PC-3 (cell line): ENCODE data around the gene GRIK1. TPM values are rescaled to one million over a fixed set of nuclear protein-coding genes. Genes with fewer than 3 reads are reported as not detected.

Experiments
- ATAC-seq: fragments of 200-7000 bp; cut with Tn5 transposase; 2 replicates; pipeline ENCODE4 v1.9.1; 2020; ENCODE audit warnings: mild to moderate bottlenecking, moderate library complexity
- BruUV-seq: library from RNA; stranded (reverse); fragments of 400-500 nt; replicated peaks from 2 replicates; lab custom pipeline; 2021; lab: Mats Ljungman, UMichigan
- CTCF ChIA-PET: fragments of 300-600 bp; sonication (Branson Sonifier 250); formaldehyde crosslinking; loops from one replicate; lab custom pipeline; 2022; ENCODE audit warnings: antibody characterized with exemption; lab: Charles Lee
- POLR2A ChIA-PET: fragments of 300-600 bp; sonication (Branson Sonifier 250); formaldehyde crosslinking; loops from one replicate; lab custom pipeline; 2022; ENCODE audit warnings: antibody characterized with exemption; ENCODE audit not compliant: unreplicated experiment; lab: Charles Lee
- DNase-seq: peaks from one replicate; pipeline ENCODE4 v3.0.0-alpha.2; 2015
- H2AFZ ChIP-seq: fragments of 300-600 bp; sonication (generic); 2 replicates; pipeline ENCODE4 v1.6.0; 2016; ENCODE audit warnings: antibody characterized with exemption, low read length
- H3F3A ChIP-seq: fragments of 300-600 bp; sonication (generic); one replicate; pipeline ENCODE4 v1.6.0; 2017; ENCODE audit warnings: antibody characterized with exemption, low read length, control low read depth, mild to moderate bottlenecking; ENCODE audit not compliant: unreplicated experiment
- H3K27ac ChIP-seq: fragments of 300-600 bp; sonication (generic); 2 replicates; pipeline ENCODE4 v1.5.1; 2016; ENCODE audit warnings: mild to moderate bottlenecking, low read length
- H3K27me3 ChIP-seq: fragments of 300-600 bp; sonication (generic); 2 replicates; pipeline ENCODE4 v1.6.1; 2016; ENCODE audit warnings: low read length, mixed read lengths
- H3K36me3 ChIP-seq: fragments of 300-600 bp; sonication (generic); 2 replicates; pipeline ENCODE4 v1.6.1; 2016; ENCODE audit warnings: low read depth, mixed run types, low read length, mixed read lengths
- H3K4me1 ChIP-seq: fragments of 300-600 bp; sonication (generic); 2 replicates; pipeline ENCODE4 v1.5.1; 2016; ENCODE audit warnings: low read length; ENCODE audit not compliant: insufficient read depth
- H3K4me2 ChIP-seq: fragments of 300-600 bp; sonication (generic); 2 replicates; pipeline ENCODE4 v1.6.0; 2016; ENCODE audit warnings: low read length
- H3K4me3 ChIP-seq: fragments of 300-600 bp; sonication (generic); 2 replicates; pipeline ENCODE4 v1.5.1; 2016; ENCODE audit warnings: mild to moderate bottlenecking, low read length, mixed read lengths
- H3K79me2 ChIP-seq: fragments of 300-600 bp; sonication (generic); 2 replicates; pipeline ENCODE4 v1.6.1; 2017; ENCODE audit warnings: low read length, mixed read lengths
- H3K9ac ChIP-seq: fragments of 300-600 bp; sonication (generic); 2 replicates; pipeline ENCODE4 v1.6.0; 2016; ENCODE audit warnings: mild to moderate bottlenecking, low read length
- H3K9me2 ChIP-seq: fragments of 300-600 bp; sonication (generic); replicated peaks from 2 replicates; pipeline ENCODE4 v1.6.1; 2016; ENCODE audit warnings: mixed run types, low read length, mixed read lengths
- H3K9me3 ChIP-seq: fragments of 300-600 bp; sonication (generic); 2 replicates; pipeline ENCODE4 v1.6.1; 2016; ENCODE audit warnings: low read length, mixed read lengths
- H4K20me1 ChIP-seq: fragments of 300-600 bp; sonication (generic); 2 replicates; pipeline ENCODE4 v1.6.1; 2016; ENCODE audit warnings: low read length, mixed read lengths
- EZH2 ChIP-seq: fragments of 300-600 bp; sonication (generic); IDR thresholded peaks from one replicate; pipeline ENCODE4 v1.6.1; 2017; ENCODE audit warnings: antibody characterized with exemption, mild to moderate bottlenecking, low read length; ENCODE audit not compliant: unreplicated experiment
- EZH2phosphoT487 ChIP-seq: fragments of 300-600 bp; sonication (generic); IDR thresholded peaks from 2 replicates; pipeline ENCODE4 v1.6.1; 2018; ENCODE audit warnings: mild to moderate bottlenecking, antibody characterized with exemption, low read length, borderline replicate concordance
- intact Hi-C: fragments of 100-400 bp; cut with micrococcal nuclease; formaldehyde crosslinking; loops from 2 replicates; pipeline ENCODE4 v1.9.0; 2023
- total RNA-seq: library from RNA; depleted of rRNA; stranded (reverse); fragments of >200 nt; gene quantifications from 2 replicates; pipeline ENCODE4 v1.2.3, GENCODE V29; 2014
- TF ChIP-seq, protein P1 (sequence below): fragments of 300-600 bp; sonication (generic); conservative IDR thresholded peaks from 2 replicates; pipeline ENCODE4 v1.5.1; 2017; ENCODE audit warnings: antibody characterized with exemption, low read depth, mild to moderate bottlenecking, low read length

GRIK1 gene
- total RNA-seq, 1 experiment from 2014 or later = not detected

DNA sequence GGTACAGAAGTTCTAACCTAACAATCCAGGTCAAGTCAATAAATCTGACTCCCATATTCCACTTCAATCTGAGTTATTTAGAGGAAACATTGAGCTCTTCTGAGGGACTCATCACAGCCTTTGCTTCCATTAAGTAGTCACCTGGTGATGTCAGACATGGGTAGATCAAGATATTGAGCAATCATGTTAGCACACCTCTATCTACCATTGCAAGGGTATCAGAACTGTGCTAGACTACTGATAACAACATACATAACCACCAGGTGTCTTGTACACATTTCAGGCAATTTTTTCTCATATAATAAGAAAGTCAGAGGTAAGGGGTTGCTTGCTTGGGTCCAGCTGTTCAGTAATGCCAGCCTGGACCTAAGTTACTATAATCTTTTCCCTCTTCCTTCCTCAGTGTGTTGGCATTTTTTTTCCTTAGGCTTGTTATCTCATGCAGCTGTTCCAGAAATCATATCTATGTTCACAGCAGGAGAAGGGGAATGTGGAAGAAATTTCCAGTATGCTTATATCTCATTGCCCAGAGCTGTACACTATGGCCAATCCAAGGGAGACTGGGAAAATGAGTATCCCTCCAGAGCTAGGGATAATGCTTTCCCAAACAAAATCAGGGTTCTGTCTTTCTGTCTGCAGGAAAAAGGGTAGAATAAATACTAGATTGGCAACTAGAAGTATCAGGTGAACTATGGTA, 52.3 kb downstream of the GRIK1 start:
- H3K9me3 ChIP-seq = no peaks in the 10 kb centered on the region
- no peaks in the 10 kb centered on the region for H3K4me1 ChIP-seq
- no peak for DNase-seq
- no peaks in the 10 kb centered on the region for H3F3A ChIP-seq
- no peak overlapping the region for H3K27ac ChIP-seq
- H4K20me1 ChIP-seq = no peaks in the 10 kb centered on the region
- no peak overlapping the region for H3K4me2 ChIP-seq
- H3K9ac ChIP-seq = no peak overlapping the region
- H3K9me2 ChIP-seq = no peaks in the 10 kb centered on the region
- no TSS peak for BruUV-seq
- ChIA-PET POLR2A (no interaction called here), CTCF (no interaction called here)
- H2AFZ ChIP-seq = no peak overlapping the region
- no peak for ATAC-seq
- H3K79me2 ChIP-seq = no peaks in the 10 kb centered on the region
- H3K36me3 ChIP-seq = no peaks in the 10 kb centered on the region
- intact Hi-C loops = no loop called here
- TF ChIP-seq, protein P1, sequence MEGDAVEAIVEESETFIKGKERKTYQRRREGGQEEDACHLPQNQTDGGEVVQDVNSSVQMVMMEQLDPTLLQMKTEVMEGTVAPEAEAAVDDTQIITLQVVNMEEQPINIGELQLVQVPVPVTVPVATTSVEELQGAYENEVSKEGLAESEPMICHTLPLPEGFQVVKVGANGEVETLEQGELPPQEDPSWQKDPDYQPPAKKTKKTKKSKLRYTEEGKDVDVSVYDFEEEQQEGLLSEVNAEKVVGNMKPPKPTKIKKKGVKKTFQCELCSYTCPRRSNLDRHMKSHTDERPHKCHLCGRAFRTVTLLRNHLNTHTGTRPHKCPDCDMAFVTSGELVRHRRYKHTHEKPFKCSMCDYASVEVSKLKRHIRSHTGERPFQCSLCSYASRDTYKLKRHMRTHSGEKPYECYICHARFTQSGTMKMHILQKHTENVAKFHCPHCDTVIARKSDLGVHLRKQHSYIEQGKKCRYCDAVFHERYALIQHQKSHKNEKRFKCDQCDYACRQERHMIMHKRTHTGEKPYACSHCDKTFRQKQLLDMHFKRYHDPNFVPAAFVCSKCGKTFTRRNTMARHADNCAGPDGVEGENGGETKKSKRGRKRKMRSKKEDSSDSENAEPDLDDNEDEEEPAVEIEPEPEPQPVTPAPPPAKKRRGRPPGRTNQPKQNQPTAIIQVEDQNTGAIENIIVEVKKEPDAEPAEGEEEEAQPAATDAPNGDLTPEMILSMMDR = no peak
- TF ChIP-seq EZH2 (no peak), EZH2phosphoT487 (no peak)
- H3K4me3 ChIP-seq = no peak overlapping the region
- peaks cover 10% of the 10 kb centered on the region; the same call in 1 of the 2 replicates for H3K27me3 ChIP-seq

DNA sequence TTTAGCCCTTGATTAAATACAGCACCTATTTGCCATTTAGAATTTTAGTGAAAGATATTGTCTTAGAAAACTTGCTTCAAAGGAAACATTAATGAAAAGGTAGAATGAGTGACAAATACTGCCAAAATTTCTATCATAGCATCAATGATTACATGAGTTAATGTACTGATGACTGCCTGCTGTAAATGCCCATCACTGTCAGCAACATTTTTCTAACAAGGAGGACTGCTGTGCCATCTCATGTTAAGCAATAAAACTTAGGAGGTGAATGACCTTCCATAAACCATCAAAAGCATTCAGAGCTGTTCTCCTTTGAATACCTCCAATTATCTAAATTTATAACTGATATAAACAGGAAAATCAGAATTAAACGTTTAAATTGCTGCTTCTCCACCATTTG, 54.3 kb downstream of the GRIK1 start:
- CTCF ChIA-PET = no interaction called here

DNA sequence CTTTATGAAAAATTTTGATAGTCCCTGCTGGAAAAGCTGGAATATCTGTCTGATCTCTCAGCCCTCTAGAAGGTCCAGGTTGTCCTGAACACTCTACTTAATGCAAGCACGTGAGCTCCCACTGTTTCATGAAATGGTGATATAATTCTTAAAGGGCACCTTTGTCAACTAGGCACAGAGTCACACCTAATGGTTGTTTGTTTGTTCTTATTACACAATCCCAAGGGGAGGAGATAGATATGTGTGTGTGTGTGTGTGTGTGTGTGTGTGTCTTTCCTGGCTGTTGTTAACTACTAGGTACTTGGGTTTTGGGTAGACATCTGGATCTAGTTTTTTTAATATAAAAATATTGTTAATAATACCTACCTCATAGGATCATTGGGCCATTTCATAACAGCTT, 63.9 kb downstream of the GRIK1 start:
- Histone ChIP-seq H3K27me3 (peaks cover 27% of the 10 kb centered on the region; the same call in 1 of the 2 replicates), H3K4me2 (no peak overlapping the region), H3K9me3 (no peaks in the 10 kb centered on the region), H3K4me3 (no peak overlapping the region), H4K20me1 (no peaks in the 10 kb centered on the region), H3K9me2 (no peaks in the 10 kb centered on the region), H3K4me1 (no peaks in the 10 kb centered on the region), H3F3A (no peaks in the 10 kb centered on the region), H3K27ac (no peak overlapping the region), H3K36me3 (no peaks in the 10 kb centered on the region), H3K79me2 (no peaks in the 10 kb centered on the region), H3K9ac (no peak overlapping the region), H2AFZ (no peak overlapping the region)
- ATAC-seq (no peak), DNase-seq (no peak)
- TF ChIP-seq EZH2 (no peak), EZH2phosphoT487 (no peak)
- TF ChIP-seq, protein P1 = no peak
- ChIA-PET CTCF (no interaction called here), POLR2A (no interaction called here)
- intact Hi-C loops = no loop called here
- no TSS peak for BruUV-seq

More for the DNA sequence above, 54.3 kb downstream of the GRIK1 start:
- Histone ChIP-seq H3K27me3 (peaks cover 16% of the 10 kb centered on the region; the same call in 1 of the 2 replicates), H2AFZ (no peak overlapping the region), H3K9me3 (no peaks in the 10 kb centered on the region), H4K20me1 (no peaks in the 10 kb centered on the region), H3F3A (no peaks in the 10 kb centered on the region), H3K36me3 (no peaks in the 10 kb centered on the region), H3K27ac (no peak overlapping the region), H3K79me2 (no peaks in the 10 kb centered on the region), H3K4me3 (no peak overlapping the region), H3K4me1 (no peaks in the 10 kb centered on the region), H3K4me2 (no peak overlapping the region), H3K9me2 (no peaks in the 10 kb centered on the region), H3K9ac (no peak overlapping the region)
- no peak for TF ChIP-seq EZH2
- TF ChIP-seq, protein P1 = no peak
- TF ChIP-seq EZH2phosphoT487 = no peak
- DNase-seq = no peak
- intact Hi-C loops = no loop called here
- BruUV-seq = no TSS peak
- POLR2A ChIA-PET = no interaction called here
- no peak for ATAC-seq
